Lung (tissue), 12 donors: ENCODE results near the gene FER1L5. TPM values are rescaled to one million over a fixed set of nuclear protein-coding genes. Genes with fewer than 3 reads are reported as not detected.
A peak's percentile ranks its signal among the peaks of the same experiment; 100 is the strongest.

Experiments
- ATAC-seq: fragments of 200-7000 bp; cut with Tn5 transposase; one replicate; pipeline ENCODE4 v1.9.1; 2020; ENCODE audit warnings: moderate number of reproducible peaks; ENCODE audit not compliant: insufficient read depth, low FRiP score
- DNase-seq, 3 donors: peaks; one replicate each; pipeline ENCODE4 v3.0.0-alpha.2; 2013 to 2017
- H3K27ac ChIP-seq, 2 donors: one replicate each; pipeline ENCODE4 v1.5.1; 2013; ENCODE audit warnings: mild to moderate bottlenecking in 2 of 2, moderate library complexity in 2 of 2, control low read depth in 1 of 2, inconsistent platforms in 1 of 2, low read depth in 1 of 2, low read length in 1 of 2
- H3K27me3 ChIP-seq, 3 donors: one replicate each; pipeline ENCODE4 v1.5.1; 2013; ENCODE audit warnings: low read length in 2 of 3; ENCODE audit not compliant: control insufficient read depth in 3 of 3, insufficient read depth in 3 of 3
- H3K36me3 ChIP-seq, 4 donors: one replicate each; pipeline ENCODE4 v1.5.1; 2013; ENCODE audit warnings: low read length in 4 of 4, mild to moderate bottlenecking in 1 of 4, moderate library complexity in 1 of 4; ENCODE audit not compliant: control insufficient read depth in 4 of 4, insufficient read depth in 4 of 4
- H3K4me1 ChIP-seq, 5 donors: one replicate each; pipeline ENCODE4 v1.5.1; 2013; ENCODE audit warnings: low read length in 5 of 5, mild to moderate bottlenecking in 2 of 5, moderate library complexity in 1 of 5; ENCODE audit not compliant: control insufficient read depth in 5 of 5, insufficient read depth in 5 of 5
- H3K4me3 ChIP-seq: one replicate; pipeline ENCODE4 v1.5.1; 2013; ENCODE audit warnings: mild to moderate bottlenecking, control low read depth, moderate library complexity
- H3K9ac ChIP-seq, 2 donors: one replicate each; pipeline ENCODE4 v1.5.1; 2013; ENCODE audit warnings: low read length in 2 of 2, control low read depth in 1 of 2; ENCODE audit not compliant: insufficient read depth in 1 of 2
- H3K9me3 ChIP-seq, 4 donors: one replicate each; pipeline ENCODE4 v1.5.1; 2013; ENCODE audit warnings: low read length in 3 of 4, mild to moderate bottlenecking in 1 of 4, moderate library complexity in 1 of 4; ENCODE audit not compliant: control insufficient read depth in 4 of 4, insufficient read depth in 3 of 4
- WGBS, 2 donors: extraction: QIAGEN DNeasy Blood & Tissue Kit; methylation state at CpG; one replicate each; pipeline ENCODE4 v1.1.7; 2013; 5-methylcytosine and 5-hydroxymethylcytosine counted together
- polyA plus RNA-seq, 2 donors: library from polyadenylated mRNA; stranded (reverse); fragments of 200-250 nt; gene quantifications; one replicate each; pipeline ENCODE4 v1.2.1, GENCODE V29; 2013
- total RNA-seq, 2 donors: library from RNA; depleted of rRNA in 1 of 2; stranded (reverse); fragments of >200 nt in 1 of 2; gene quantifications; one replicate each; pipeline ENCODE4 v1.2.1, GENCODE V29; 2014 to 2021
- TF ChIP-seq, protein P1 (sequence below): IDR thresholded peaks from 2 replicates; pipeline ENCODE4 v1.5.1; 2012; ENCODE audit warnings: mild to moderate bottlenecking; ENCODE audit errors: control extremely low read depth, extremely low read depth
- donor health status: control.
- donor health status: control.
- donor health status: Bipolar disorder and iron deficiency.
- donor health status: healthy.
- donor health status: DM: yes; HTN: yes; CAD: no.

The FER1L5 gene
- total and polyA plus RNA-seq, 4 donors = 0.09 to 0.77 (median 0.40) TPM

DNA sequence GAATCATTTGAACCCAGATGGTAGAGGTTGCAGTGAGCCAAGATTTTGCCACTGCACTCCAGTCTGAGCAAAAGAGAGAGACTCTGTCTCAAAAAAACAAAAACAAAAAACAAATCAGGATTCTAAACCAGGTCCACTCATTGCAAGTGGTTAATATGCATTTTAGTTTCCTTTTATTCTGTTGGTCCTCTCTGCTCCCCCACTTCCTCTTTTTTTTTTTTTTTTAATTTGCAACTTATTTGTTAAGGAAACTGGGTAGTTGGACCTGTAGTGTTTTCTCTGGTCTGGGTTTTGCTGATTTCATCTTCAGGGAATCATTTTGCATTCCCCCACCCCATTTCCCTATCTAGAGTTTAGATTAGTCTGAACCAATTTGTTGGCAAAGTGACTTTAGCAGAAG lies 14.0 kb downstream of the FER1L5 start:
- no peaks in the 10 kb centered on the region for H3K9me3 ChIP-seq
- H3K4me3 ChIP-seq = no peak overlapping the region
- DNase-seq (no peak), ATAC-seq (no peak)
- no peaks in the 10 kb centered on the region for H3K36me3 ChIP-seq
- H3K4me1 ChIP-seq = no peaks in the 10 kb centered on the region
- no peaks in the 10 kb centered on the region for H3K27me3 ChIP-seq
- H3K27ac ChIP-seq = no peak overlapping the region
- TF ChIP-seq, protein P1, sequence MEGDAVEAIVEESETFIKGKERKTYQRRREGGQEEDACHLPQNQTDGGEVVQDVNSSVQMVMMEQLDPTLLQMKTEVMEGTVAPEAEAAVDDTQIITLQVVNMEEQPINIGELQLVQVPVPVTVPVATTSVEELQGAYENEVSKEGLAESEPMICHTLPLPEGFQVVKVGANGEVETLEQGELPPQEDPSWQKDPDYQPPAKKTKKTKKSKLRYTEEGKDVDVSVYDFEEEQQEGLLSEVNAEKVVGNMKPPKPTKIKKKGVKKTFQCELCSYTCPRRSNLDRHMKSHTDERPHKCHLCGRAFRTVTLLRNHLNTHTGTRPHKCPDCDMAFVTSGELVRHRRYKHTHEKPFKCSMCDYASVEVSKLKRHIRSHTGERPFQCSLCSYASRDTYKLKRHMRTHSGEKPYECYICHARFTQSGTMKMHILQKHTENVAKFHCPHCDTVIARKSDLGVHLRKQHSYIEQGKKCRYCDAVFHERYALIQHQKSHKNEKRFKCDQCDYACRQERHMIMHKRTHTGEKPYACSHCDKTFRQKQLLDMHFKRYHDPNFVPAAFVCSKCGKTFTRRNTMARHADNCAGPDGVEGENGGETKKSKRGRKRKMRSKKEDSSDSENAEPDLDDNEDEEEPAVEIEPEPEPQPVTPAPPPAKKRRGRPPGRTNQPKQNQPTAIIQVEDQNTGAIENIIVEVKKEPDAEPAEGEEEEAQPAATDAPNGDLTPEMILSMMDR = no peak
- no peak overlapping the region for H3K9ac ChIP-seq

DNA sequence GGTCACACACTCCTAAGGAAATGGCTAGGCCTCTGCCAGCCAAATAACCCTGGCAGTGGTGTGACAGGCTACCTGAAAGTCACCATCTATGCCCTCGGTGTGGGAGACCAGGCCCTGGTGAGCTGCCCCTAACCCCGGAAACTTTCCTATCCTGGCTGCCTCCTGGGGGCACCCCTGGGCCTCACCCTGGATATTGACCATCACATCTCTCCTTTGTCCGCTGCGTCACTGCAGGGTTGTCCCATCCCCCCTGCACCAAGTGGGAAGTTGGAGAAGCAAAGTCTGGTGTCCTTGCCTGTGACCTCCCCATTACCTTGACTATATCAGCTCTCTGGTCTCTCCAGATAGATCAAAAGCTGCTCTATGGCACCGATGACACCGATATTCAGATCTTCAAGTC lies 18.8 kb downstream of the FER1L5 start:
- TF ChIP-seq, protein P1 = no peak
- no peak for ATAC-seq
- no peaks in the 10 kb centered on the region for H3K36me3 ChIP-seq
- no peak overlapping the region for H3K27ac ChIP-seq
- no peaks in the 10 kb centered on the region for H3K27me3 ChIP-seq
- no peak overlapping the region for H3K9ac ChIP-seq
- peaks cover 0 to 2% (median 0%) of the 10 kb centered on the region in 4 donors for H3K9me3 ChIP-seq
- 96 to 97% methylated on average over 6 of the region's 6 CpGs for WGBS, 2 donors
- DNase-seq = no peak
- H3K4me3 ChIP-seq = no peak overlapping the region
- H3K4me1 ChIP-seq = peaks cover 0 to 4% (median 0%) of the 10 kb centered on the region in 5 donors

DNA sequence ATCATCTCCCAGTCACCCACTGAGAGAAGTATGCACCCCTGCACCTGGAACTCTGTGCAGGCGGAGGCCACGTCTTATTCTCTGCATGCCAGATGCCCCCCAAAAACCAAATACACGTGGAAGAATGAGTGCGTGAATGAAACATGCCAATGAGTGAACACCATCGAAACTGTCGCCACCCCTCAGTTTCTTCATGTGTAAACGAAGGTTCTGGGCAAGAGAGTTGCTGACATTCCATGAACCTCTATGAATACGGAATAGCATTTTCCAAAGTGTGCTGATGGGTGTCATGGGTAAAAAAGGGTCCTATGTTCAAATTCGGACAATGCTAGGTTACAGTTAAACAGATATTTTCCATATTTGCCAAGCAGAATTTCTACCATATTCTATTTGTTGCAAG lies 19.8 kb downstream of the FER1L5 start:
- no peak for DNase-seq
- WGBS, 2 donors = 92 to 94% methylated on average over 9 of the region's 9 CpGs
- Histone ChIP-seq H3K27me3 (no peaks in the 10 kb centered on the region), H3K27ac (no peak overlapping the region), H3K9me3 (peaks cover 0 to 2% (median 0%) of the 10 kb centered on the region in 4 donors), H3K4me3 (no peak overlapping the region), H3K9ac (no peak overlapping the region), H3K4me1 (peaks cover 0 to 4% (median 0%) of the 10 kb centered on the region in 5 donors), H3K36me3 (no peaks in the 10 kb centered on the region)
- no peak for ATAC-seq
- TF ChIP-seq, protein P1 = no peak

DNA sequence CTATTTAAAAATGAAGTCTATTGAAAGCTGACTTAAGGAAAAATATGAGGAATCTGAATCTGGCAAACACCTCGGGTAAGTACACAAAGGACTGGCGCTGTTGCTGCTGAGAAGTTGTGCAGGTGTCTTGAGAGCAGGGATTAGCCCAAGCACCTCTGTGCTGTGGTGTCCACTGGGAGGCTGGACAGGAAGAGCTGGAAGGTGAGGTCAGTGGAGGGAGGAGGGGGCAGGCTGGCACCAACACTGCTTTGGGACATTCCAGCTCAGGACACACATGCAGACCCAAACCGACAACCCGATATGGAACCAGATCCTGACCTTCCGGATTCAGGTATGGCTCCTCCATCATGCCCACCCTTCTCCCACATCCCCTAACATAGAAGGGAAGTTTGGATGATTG lies 20.6 kb downstream of the FER1L5 start:
- DNase-seq (peak in 1 of 3 donors; percentile 25), ATAC-seq (no peak)
- Histone ChIP-seq H3K9me3 (peaks cover 0 to 2% (median 0%) of the 10 kb centered on the region in 4 donors), H3K4me3 (no peak overlapping the region), H3K4me1 (peaks cover 0 to 4% (median 0%) of the 10 kb centered on the region in 5 donors), H3K9ac (no peak overlapping the region), H3K36me3 (no peaks in the 10 kb centered on the region), H3K27ac (peak overlapping the region in 1 of 2 donors; percentile 1), H3K27me3 (no peaks in the 10 kb centered on the region)
- TF ChIP-seq, protein P1 = no peak
- 83 to 94% methylated on average over 5 of the region's 5 CpGs for WGBS, 2 donors
